ENCODE data around the gene WASF1. TPM values are rescaled to one million over a fixed set of nuclear protein-coding genes. Genes with fewer than 3 reads are reported as not detected.

WASF1 gene
- total RNA-seq, 1 donor: 18.8 TPM

GRCh38 chr6:110102411-110102810 is 77.1 kb downstream of the WASF1 start:
- Histone ChIP-seq H3K9me3 (ENCODE audit: low read depth, low read length) (no peaks in the 10 kb centered on the region), H3K79me2 (ENCODE audit: insufficient read depth, low read length) (no peaks in the 10 kb centered on the region), H4K20me1 (ENCODE audit: insufficient read depth, low read length) (no peaks in the 10 kb centered on the region), H3K27ac (ENCODE audit: low read depth, low read length) (no peak overlapping the region), H3K4me2 (ENCODE audit: insufficient read depth, low read length) (no peak overlapping the region), H3K36me3 (ENCODE audit: insufficient read depth, low read length) (peaks cover 3% of the 10 kb centered on the region), H3K4me3 (ENCODE audit: insufficient read depth, low read length) (no peak overlapping the region), H3K4me1 (ENCODE audit: insufficient read depth, low read length) (peaks cover 3% of the 10 kb centered on the region), H2AFZ (ENCODE audit: low read length) (no peak overlapping the region), H3K27me3 (ENCODE audit: insufficient read depth, low read length) (no peaks in the 10 kb centered on the region)
- no peak for TF ChIP-seq CTCF (IDR thresholded peaks at IDR 0.05; ENCODE audit: extremely low read depth, low read depth, low read length)
- DNase-seq (ENCODE audit: insufficient read length, low spot score, missing footprints): peak; percentile 23

- Histone ChIP-seq H3K4me2 (ENCODE audit: insufficient read depth, low read length) (no peak overlapping the region), H4K20me1 (ENCODE audit: insufficient read depth, low read length) (no peaks in the 10 kb centered on the region), H3K79me2 (ENCODE audit: insufficient read depth, low read length) (no peaks in the 10 kb centered on the region), H3K27me3 (ENCODE audit: insufficient read depth, low read length) (no peaks in the 10 kb centered on the region), H3K9me3 (ENCODE audit: low read depth, low read length) (no peaks in the 10 kb centered on the region), H3K4me3 (ENCODE audit: insufficient read depth, low read length) (no peak overlapping the region), H3K4me1 (ENCODE audit: insufficient read depth, low read length) (peaks cover 8% of the 10 kb centered on the region), H2AFZ (ENCODE audit: low read length) (no peak overlapping the region), H3K27ac (ENCODE audit: low read depth, low read length) (no peak overlapping the region), H3K36me3 (ENCODE audit: insufficient read depth, low read length) (peaks cover 3% of the 10 kb centered on the region)
- no peak for DNase-seq (ENCODE audit: insufficient read length, low spot score, missing footprints)
- no peak for TF ChIP-seq CTCF (IDR thresholded peaks at IDR 0.05; ENCODE audit: extremely low read depth, low read depth, low read length)
Observed at GRCh38 chr6:110101885-110102284, 77.6 kb downstream of the WASF1 start.

GRCh38 chr6:110098511-110099116 is 80.9 kb downstream of the WASF1 start:
- H2AFZ ChIP-seq (ENCODE audit: low read length): no peak overlapping the region
- H3K4me2 ChIP-seq (ENCODE audit: insufficient read depth, low read length): no peak overlapping the region
- H3K79me2 ChIP-seq (ENCODE audit: insufficient read depth, low read length): no peaks in the 10 kb centered on the region
- no peak for TF ChIP-seq CTCF (IDR thresholded peaks at IDR 0.05; ENCODE audit: extremely low read depth, low read depth, low read length)
- DNase-seq (ENCODE audit: insufficient read length, low spot score, missing footprints): no peak
- no peaks in the 10 kb centered on the region for H4K20me1 ChIP-seq (ENCODE audit: insufficient read depth, low read length)
- H3K4me3 ChIP-seq (ENCODE audit: insufficient read depth, low read length): no peak overlapping the region
- no peak overlapping the region for H3K27ac ChIP-seq (ENCODE audit: low read depth, low read length)
- no peaks in the 10 kb centered on the region for H3K9me3 ChIP-seq (ENCODE audit: low read depth, low read length)
- H3K27me3 ChIP-seq (ENCODE audit: insufficient read depth, low read length): no peaks in the 10 kb centered on the region
- H3K36me3 ChIP-seq (ENCODE audit: insufficient read depth, low read length): peaks cover 3% of the 10 kb centered on the region
- H3K4me1 ChIP-seq (ENCODE audit: insufficient read depth, low read length): peaks cover 16% of the 10 kb centered on the region

GRCh38 chr6:110097443-110097842 is 82.0 kb downstream of the WASF1 start:
- Histone ChIP-seq H3K4me1 (ENCODE audit: insufficient read depth, low read length) (peaks cover 16% of the 10 kb centered on the region), H3K4me2 (ENCODE audit: insufficient read depth, low read length) (peak overlapping the region; percentile 62), H4K20me1 (ENCODE audit: insufficient read depth, low read length) (no peaks in the 10 kb centered on the region), H3K27me3 (ENCODE audit: insufficient read depth, low read length) (no peaks in the 10 kb centered on the region), H3K4me3 (ENCODE audit: insufficient read depth, low read length) (no peak overlapping the region), H3K9me3 (ENCODE audit: low read depth, low read length) (no peaks in the 10 kb centered on the region), H3K27ac (ENCODE audit: low read depth, low read length) (peak overlapping the region; percentile 67), H3K36me3 (ENCODE audit: insufficient read depth, low read length) (peaks cover 3% of the 10 kb centered on the region), H3K79me2 (ENCODE audit: insufficient read depth, low read length) (no peaks in the 10 kb centered on the region), H2AFZ (ENCODE audit: low read length) (peak overlapping the region; percentile 40)
- no peak for TF ChIP-seq CTCF (IDR thresholded peaks at IDR 0.05; ENCODE audit: extremely low read depth, low read depth, low read length)
- DNase-seq (ENCODE audit: insufficient read length, low spot score, missing footprints): no peak

All from osteoblast (primary cell).